DMS53 (cell line): Measurements from ENCODE around the gene UFSP1.
"Not testable (repeated sequence)": the region's sequence is repeated elsewhere in the genome, so short reads cannot be mapped to it uniquely, and the experiment has no call there.

Experiments used
- DNase-seq: peaks from one replicate; lab custom pipeline; 2025; lab: John Stamatoyannopoulos, UW

The UFSP1 gene

DNA sequence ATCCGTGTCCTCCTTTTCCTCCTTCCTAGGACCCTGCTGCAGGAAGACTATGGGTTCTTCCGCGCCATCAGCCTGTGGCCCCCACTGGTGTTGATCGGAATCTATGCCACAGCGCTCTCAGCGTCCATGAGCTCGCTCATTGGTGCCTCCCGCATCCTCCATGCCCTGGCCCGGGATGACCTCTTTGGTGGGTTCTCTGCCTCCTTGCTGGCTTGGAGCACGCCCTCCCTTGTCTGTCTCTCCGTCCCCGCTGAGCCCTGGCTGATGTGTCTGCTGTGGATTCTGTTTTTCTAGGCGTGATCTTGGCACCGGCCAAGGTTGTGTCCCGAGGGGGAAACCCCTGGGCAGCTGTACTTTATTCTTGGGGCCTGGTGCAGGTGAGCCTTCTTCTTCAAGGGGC lies 29.7 kb downstream of the UFSP1 start:
- no peak for DNase-seq

GRCh38 chr7:100856871-100857282 lies 32.6 kb downstream of the UFSP1 start:
- no peak for DNase-seq

DNA sequence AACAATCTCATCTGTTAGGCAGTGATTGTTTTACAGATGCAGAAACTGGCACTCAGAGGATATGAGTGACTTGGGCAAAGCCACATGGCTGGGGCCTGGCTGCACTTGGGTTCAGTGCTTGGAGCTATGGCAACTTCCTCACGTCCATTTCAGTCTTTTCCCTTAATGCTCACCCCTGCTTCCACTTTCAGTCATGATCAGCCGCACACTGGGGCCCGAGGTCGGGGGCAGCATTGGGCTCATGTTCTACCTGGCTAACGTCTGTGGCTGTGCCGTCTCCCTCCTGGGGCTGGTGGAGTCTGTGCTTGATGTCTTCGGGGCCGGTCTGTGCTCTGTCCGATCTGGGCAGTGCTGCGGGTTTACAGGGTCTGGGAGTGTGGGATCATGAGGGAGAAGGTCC lies 34.0 kb downstream of the UFSP1 start:
- DNase-seq = no peak

- not testable (repeated sequence) for DNase-seq
Measured at GRCh38 chr7:100854899-100855298, 34.6 kb downstream of the UFSP1 start.

- no peak for DNase-seq
Measured at GRCh38 chr7:100854146-100854895, 35.2 kb downstream of the UFSP1 start.

DNA sequence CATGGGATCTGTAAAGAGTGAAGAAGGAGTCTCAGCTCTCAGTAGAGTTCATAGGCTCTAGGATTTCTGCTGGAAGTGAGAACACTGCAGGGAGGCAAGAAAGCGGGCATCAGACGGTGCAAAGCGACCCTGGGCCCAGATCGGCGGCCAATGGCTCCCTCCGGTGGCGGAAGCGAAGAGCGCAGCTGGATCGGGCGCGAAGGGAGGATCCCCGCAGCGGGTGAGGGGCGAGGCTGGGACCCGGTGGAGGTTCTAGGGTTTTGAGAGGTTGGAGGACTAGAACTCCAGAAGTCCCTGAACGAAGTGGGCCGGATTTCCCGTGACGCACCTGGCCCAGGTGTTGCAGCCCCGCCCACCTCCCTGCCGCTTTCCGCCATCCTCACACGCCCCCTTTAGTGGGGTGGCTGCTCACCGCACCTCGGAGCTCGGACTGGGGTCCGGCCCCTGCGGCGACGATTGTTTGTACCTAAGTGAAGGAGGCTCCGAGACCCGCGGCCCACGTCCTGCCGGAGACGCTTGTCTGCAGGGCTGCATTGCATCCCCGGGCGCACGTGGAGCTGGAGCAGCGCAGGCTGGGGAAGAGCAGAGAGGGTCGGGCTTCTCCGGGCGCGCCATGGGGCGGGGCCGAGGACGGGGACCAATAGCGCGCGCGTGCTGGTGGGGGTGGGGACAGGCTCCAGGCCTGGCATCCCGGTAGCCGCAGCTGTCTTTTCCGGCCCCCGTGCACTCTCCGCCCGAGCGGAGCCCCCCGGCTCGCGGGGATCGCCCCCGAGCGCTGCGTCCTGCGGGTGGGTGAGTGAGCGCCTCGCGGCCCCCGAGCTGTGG lies 37.3 kb downstream of the UFSP1 start, which contains the start of gene SLC12A9:
Gene SLC12A9, plus strand, starts transcription at position 666 of the 825 bp plus-strand sequence. CDS start 1,485 bp downstream, outside the sequence.
- peak; percentile 97 for DNase-seq

DNA sequence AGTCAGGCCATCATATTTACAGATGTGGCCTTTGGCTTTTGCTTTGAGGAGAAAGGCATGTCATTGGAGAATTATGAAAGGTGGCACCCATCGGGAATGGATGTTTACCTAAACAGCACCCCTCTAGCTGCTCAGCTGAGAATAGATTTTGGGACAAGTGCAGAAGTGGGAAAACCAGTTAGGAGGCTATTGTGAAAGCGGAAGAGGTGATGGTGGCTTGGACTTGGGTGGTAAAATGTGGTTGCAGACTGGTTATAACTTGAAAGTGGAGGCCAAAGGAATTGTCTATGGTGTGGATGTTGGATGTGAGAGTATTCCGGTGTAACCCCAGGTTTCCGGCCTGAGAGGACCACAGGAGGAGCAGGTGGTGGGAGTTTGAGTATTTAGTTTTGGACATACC lies 42.2 kb downstream of the UFSP1 start:
- DNase-seq = no peak

GRCh38 chr7:100840470-100841100 lies 48.9 kb downstream of the UFSP1 start:
- no peak for DNase-seq

GRCh38 chr7:100839361-100839760 lies 50.2 kb downstream of the UFSP1 start:
- no peak for DNase-seq
